ENCODE measurements around the gene ANKRD6. TPM values are rescaled to one million over a fixed set of nuclear protein-coding genes. Genes with fewer than 3 reads are reported as not detected.

The ANKRD6 gene
- total RNA-seq, 1 experiment from 2014 or later: 14.7 TPM

DNA sequence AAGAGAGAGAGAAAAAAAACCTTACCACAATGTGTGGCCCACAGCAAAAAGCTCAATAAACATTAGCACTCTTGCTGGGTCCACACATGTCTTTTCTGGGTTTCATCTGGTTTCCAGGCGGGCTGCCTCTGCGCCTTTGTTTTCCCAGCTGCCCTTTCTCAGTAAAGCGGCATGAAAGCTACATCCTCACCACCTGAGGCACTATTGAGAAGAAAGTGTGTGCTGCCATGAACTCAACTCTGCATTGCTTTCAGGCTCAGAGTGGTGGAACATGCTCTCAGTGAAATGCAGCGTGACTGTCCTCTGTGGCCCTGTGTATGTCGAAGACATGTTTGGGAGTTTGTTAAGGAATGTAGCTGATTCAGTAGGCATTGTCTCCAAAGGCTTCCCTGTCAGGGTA, 103.3 kb downstream of the ANKRD6 start:
- TF ChIP-seq CTCF (IDR thresholded peaks at IDR 0.05; ENCODE audit: unreplicated experiment): no peak
- H3K4me3 Mint-ChIP-seq (ENCODE audit: low read depth, unreplicated experiment): no peak overlapping the region
- DNase-seq: no peak
- no TSS peak for BruUV-seq (replicated peaks)
- intact Hi-C loops (cut with micrococcal nuclease; ENCODE audit: unreplicated experiment): no loop called here
- H3K27ac Mint-ChIP-seq (ENCODE audit: unreplicated experiment): no peak overlapping the region
- H3K9me3 Mint-ChIP-seq (ENCODE audit: low read depth, unreplicated experiment): no peaks in the 10 kb centered on the region
- CTCF ChIA-PET: no interaction called here
- no peaks in the 10 kb centered on the region for H3K36me3 Mint-ChIP-seq (ENCODE audit: insufficient read depth, unreplicated experiment)
- H3K4me1 Mint-ChIP-seq (ENCODE audit: low read depth, unreplicated experiment): no peaks in the 10 kb centered on the region
- H3K27me3 Mint-ChIP-seq (ENCODE audit: unreplicated experiment): no peaks in the 10 kb centered on the region

DNA sequence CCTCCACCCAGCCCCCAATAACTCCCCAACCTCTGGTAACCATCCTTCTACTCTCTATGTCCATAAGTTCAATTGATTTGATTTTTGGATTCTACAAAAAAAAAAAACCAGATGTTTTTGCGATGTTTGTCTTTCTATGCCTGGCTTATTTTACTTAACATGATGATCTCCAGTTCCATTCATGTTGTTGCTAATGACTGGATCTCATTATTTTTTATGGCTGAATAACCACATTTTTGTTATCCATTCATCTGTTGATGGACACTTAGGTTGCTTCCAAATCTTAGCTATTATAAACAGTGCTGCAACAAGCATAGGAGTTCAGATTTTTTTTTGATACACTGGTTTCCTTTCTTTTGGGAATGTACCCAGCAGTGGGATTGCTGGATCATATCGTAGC, 106.8 kb downstream of the ANKRD6 start:
- Mint-ChIP-seq H3K9me3 (ENCODE audit: low read depth, unreplicated experiment) (no peaks in the 10 kb centered on the region), H3K36me3 (ENCODE audit: insufficient read depth, unreplicated experiment) (no peaks in the 10 kb centered on the region), H3K27ac (ENCODE audit: unreplicated experiment) (no peak overlapping the region), H3K4me1 (ENCODE audit: low read depth, unreplicated experiment) (no peaks in the 10 kb centered on the region), H3K4me3 (ENCODE audit: low read depth, unreplicated experiment) (no peak overlapping the region), H3K27me3 (ENCODE audit: unreplicated experiment) (no peaks in the 10 kb centered on the region)
- CTCF ChIA-PET: no interaction called here
- no peak for DNase-seq
- intact Hi-C loops (cut with micrococcal nuclease; ENCODE audit: unreplicated experiment): no loop called here
- no peak for TF ChIP-seq CTCF (IDR thresholded peaks at IDR 0.05; ENCODE audit: unreplicated experiment)
- no TSS peak for BruUV-seq (replicated peaks)

DNA sequence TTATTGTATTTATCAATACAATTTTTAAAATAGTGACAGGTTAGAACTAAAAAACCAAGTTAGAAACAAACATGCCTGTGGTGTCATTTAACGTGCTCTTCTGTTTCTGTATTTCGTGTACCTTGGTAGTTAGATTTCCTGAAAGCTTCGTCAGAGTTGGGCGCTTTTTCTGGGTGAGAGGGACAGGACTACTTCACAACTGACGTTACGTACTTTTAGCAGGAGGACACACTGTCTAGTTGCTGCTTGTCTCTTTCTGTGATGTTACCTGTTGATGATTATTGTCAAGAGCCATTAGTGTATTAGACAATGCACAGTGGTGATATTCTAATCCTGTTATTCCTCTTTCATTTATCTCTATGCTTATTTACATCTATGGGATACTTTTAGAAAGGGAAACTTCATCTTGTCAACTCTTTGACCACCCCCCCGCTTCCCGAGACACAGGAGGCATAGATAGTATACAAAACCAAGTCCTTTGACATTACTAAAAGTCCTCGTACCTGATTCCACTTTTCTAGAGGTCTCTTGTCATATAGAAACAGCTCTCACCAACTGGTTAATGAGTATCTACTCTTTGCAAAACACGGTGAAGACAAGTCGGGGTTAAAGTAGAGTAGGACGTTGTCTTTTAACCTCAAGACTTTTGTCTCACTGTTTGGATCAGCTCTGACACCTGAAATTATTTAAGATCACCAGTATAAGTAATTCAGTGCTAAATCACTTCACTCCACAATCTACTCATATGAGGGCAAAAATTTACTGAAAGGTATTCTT, 109.3 kb downstream of the ANKRD6 start:
- no peak for TF ChIP-seq CTCF (IDR thresholded peaks at IDR 0.05; ENCODE audit: unreplicated experiment)
- Mint-ChIP-seq H3K27ac (ENCODE audit: unreplicated experiment) (no peak overlapping the region), H3K4me1 (ENCODE audit: low read depth, unreplicated experiment) (no peaks in the 10 kb centered on the region), H3K9me3 (ENCODE audit: low read depth, unreplicated experiment) (no peaks in the 10 kb centered on the region), H3K36me3 (ENCODE audit: insufficient read depth, unreplicated experiment) (no peaks in the 10 kb centered on the region), H3K4me3 (ENCODE audit: low read depth, unreplicated experiment) (no peak overlapping the region), H3K27me3 (ENCODE audit: unreplicated experiment) (no peaks in the 10 kb centered on the region)
- CTCF ChIA-PET: no interaction called here
- BruUV-seq (replicated peaks): no TSS peak
- intact Hi-C loops (cut with micrococcal nuclease; ENCODE audit: unreplicated experiment): no loop called here
- no peak for DNase-seq

DNA sequence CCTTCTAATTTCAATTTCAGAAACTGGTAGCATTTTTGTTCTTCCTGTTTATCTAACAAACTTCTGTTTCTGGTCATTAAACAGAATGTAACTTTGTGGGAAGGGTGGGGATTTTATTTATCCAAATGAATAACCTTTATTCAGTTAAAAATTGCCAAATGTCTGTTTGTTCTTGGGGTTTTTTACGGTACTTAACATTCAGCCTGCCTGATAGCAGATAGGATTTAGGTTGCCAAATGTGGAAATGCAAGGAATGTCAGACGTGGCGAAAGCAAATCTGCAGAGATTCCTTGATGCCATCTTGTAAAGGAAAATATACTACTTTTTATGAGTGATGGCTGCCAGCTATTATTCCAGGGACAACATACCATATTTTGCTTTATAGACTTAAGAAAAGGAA, 109.9 kb downstream of the ANKRD6 start:
- intact Hi-C loops (cut with micrococcal nuclease; ENCODE audit: unreplicated experiment): no loop called here
- Mint-ChIP-seq H3K4me3 (ENCODE audit: low read depth, unreplicated experiment) (no peak overlapping the region), H3K27ac (ENCODE audit: unreplicated experiment) (no peak overlapping the region), H3K36me3 (ENCODE audit: insufficient read depth, unreplicated experiment) (no peaks in the 10 kb centered on the region), H3K4me1 (ENCODE audit: low read depth, unreplicated experiment) (no peaks in the 10 kb centered on the region), H3K9me3 (ENCODE audit: low read depth, unreplicated experiment) (no peaks in the 10 kb centered on the region), H3K27me3 (ENCODE audit: unreplicated experiment) (no peaks in the 10 kb centered on the region)
- CTCF ChIA-PET: no interaction called here
- no peak for TF ChIP-seq CTCF (IDR thresholded peaks at IDR 0.05; ENCODE audit: unreplicated experiment)
- BruUV-seq (replicated peaks): no TSS peak
- DNase-seq: no peak
